KMS-11 (cell line): ENCODE results near the gene LDB1.

ENCODE experiments used
- H2AFZ ChIP-seq: fragments of 200-600 bp; sonication (generic); 2 replicates; pipeline ENCODE4 v1.6.1; 2016; ENCODE audit warnings: antibody characterized with exemption, mixed run types, low read depth
- H3K27ac ChIP-seq: fragments of 200-600 bp; sonication (generic); 2 replicates; pipeline ENCODE4 v1.6.1; 2016; ENCODE audit warnings: mild to moderate bottlenecking, mixed run types
- H3K27me3 ChIP-seq: fragments of 200-600 bp; sonication (generic); 2 replicates; pipeline ENCODE4 v1.6.1; 2017; ENCODE audit warnings: mild to moderate bottlenecking, low read depth, mixed run types, moderate library complexity; ENCODE audit not compliant: insufficient read depth
- H3K36me3 ChIP-seq: fragments of 200-600 bp; sonication (generic); 2 replicates; pipeline ENCODE4 v1.6.1; 2017; ENCODE audit warnings: mild to moderate bottlenecking, mixed run types; ENCODE audit not compliant: insufficient read depth
- H3K4me1 ChIP-seq: fragments of 200-600 bp; sonication (generic); 2 replicates; pipeline ENCODE4 v1.6.1; 2016; ENCODE audit warnings: mild to moderate bottlenecking, low read depth, mixed run types; ENCODE audit not compliant: poor library complexity, severe bottlenecking
- H3K4me2 ChIP-seq: fragments of 200-600 bp; sonication (generic); 2 replicates; pipeline ENCODE4 v1.7.0; 2016; ENCODE audit warnings: mild to moderate bottlenecking, mixed run types
- H3K4me3 ChIP-seq: fragments of 200-600 bp; sonication (generic); IDR thresholded peaks from 2 replicates; pipeline ENCODE4 v1.6.1; 2017; ENCODE audit warnings: low read depth, low read length, mixed read lengths; ENCODE audit not compliant: insufficient read depth
- H3K79me2 ChIP-seq: fragments of 200-600 bp; sonication (generic); 2 replicates; pipeline ENCODE4 v1.6.1; 2016; ENCODE audit warnings: low read depth, mixed run types; ENCODE audit not compliant: insufficient read depth
- H3K9ac ChIP-seq: fragments of 200-600 bp; sonication (generic); 2 replicates; pipeline ENCODE4 v1.6.1; 2016; ENCODE audit warnings: mild to moderate bottlenecking, mixed run types
- H4K20me1 ChIP-seq: fragments of 200-600 bp; sonication (generic); 2 replicates; pipeline ENCODE4 v1.6.1; 2016; ENCODE audit warnings: mild to moderate bottlenecking, mixed run types; ENCODE audit not compliant: insufficient read depth
- TF ChIP-seq, protein P1 (sequence below): fragments of 200-600 bp; sonication (generic); conservative IDR thresholded peaks from 2 replicates; pipeline ENCODE4 v1.6.1; 2017; ENCODE audit warnings: low read depth, mild to moderate bottlenecking, antibody characterized with exemption, low read length, moderate library complexity, mixed read lengths

The LDB1 gene

DNA sequence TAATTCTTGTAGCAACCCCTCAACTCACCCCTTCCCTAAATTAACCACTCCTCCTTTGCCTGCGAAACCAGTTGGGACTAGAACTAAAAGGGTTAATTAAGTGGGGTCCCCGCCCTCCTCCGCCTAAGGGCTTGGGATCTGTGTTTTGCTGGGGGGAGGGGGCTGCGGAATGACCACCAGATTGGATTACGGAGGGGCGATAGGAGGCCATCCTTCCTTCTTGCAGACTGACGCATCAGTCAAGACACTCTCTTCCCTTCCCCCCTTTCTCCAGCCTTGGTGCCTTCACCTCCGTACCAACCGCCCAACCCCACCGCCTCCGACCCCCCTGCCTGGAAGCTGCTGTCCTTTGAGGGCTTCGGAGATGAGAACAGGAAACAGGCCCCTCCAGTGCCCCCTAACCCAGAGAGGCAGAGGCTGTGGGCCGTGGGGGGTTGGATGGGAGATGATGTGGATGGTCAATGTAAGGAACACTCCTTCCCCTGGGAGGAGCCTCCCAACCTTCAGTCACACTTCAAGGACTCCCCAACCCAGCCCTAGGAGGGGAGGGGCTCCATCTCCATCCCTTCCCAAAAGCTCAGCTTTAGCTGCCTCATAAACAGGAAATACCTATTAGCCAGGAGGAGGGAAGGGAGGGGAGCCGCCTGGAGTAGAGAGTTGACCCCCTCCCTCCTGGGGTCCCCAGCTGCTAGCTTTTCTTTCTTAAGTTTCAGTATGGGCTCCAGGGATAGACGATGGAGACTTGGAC, 997 bp upstream of the LDB1 start:
- H3K36me3 ChIP-seq: no peaks in the 10 kb centered on the region
- H3K9ac ChIP-seq: peak overlapping the region; percentile 58; the same call in 1 of the 2 replicates
- TF ChIP-seq, protein P1, sequence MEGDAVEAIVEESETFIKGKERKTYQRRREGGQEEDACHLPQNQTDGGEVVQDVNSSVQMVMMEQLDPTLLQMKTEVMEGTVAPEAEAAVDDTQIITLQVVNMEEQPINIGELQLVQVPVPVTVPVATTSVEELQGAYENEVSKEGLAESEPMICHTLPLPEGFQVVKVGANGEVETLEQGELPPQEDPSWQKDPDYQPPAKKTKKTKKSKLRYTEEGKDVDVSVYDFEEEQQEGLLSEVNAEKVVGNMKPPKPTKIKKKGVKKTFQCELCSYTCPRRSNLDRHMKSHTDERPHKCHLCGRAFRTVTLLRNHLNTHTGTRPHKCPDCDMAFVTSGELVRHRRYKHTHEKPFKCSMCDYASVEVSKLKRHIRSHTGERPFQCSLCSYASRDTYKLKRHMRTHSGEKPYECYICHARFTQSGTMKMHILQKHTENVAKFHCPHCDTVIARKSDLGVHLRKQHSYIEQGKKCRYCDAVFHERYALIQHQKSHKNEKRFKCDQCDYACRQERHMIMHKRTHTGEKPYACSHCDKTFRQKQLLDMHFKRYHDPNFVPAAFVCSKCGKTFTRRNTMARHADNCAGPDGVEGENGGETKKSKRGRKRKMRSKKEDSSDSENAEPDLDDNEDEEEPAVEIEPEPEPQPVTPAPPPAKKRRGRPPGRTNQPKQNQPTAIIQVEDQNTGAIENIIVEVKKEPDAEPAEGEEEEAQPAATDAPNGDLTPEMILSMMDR: no peak
- peak overlapping the region; percentile 77 for H3K4me2 ChIP-seq
- peak overlapping the region; percentile 42; the same call in 1 of the 2 replicates for H3K27ac ChIP-seq
- peaks cover 30% of the 10 kb centered on the region for H3K4me1 ChIP-seq
- no peak overlapping the region for H3K4me3 ChIP-seq
- H2AFZ ChIP-seq: peak overlapping the region; percentile 77
- H4K20me1 ChIP-seq: no peaks in the 10 kb centered on the region
- no peaks in the 10 kb centered on the region for H3K27me3 ChIP-seq
- peaks cover 32% of the 10 kb centered on the region for H3K79me2 ChIP-seq

DNA sequence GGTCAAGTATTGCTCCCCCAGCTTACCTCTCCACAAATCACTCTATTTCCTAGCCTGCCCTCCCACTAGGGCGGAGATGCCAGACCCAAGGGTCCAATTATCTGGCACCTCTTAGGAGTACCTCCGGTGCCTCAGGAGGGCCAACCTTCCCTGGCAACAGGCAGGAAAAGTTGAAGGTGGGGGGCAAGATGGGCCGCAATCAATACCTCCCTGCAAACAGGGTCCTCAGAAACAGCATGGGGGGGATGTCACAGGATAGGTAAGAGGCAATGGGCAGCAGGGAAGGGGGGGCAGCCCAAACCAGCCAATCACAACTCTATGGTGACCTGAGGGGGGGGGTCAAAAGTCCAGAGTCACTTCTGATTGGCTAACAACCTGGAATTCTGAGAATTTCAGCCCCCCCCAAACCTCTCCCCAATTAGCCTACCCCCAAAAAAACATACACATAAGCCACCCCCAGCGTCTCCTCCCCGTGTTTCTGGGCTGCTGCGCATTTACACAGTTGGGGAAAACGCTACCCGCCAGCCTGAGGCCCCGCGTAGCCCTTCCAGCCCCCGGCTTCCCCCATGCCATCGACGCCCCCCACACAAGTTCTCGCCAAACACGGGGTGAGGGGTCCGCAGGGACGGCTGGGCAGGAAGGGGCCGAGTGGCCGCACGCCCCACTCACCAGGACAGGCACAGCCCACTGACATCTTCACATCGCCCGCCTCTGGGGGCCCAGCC, 589 bp downstream of the LDB1 start:
- peaks cover 45% of the 10 kb centered on the region for H3K79me2 ChIP-seq
- H4K20me1 ChIP-seq: no peaks in the 10 kb centered on the region
- TF ChIP-seq, protein P1: no peak
- H3K4me2 ChIP-seq: peak overlapping the region; percentile 79; the same call in 1 of the 2 replicates
- H3K27me3 ChIP-seq: no peaks in the 10 kb centered on the region
- peaks cover 40% of the 10 kb centered on the region for H3K4me1 ChIP-seq
- H3K9ac ChIP-seq: peak overlapping the region; percentile 58
- H3K36me3 ChIP-seq: no peaks in the 10 kb centered on the region
- H3K4me3 ChIP-seq: no peak overlapping the region
- H2AFZ ChIP-seq: no peak overlapping the region; the same call in 1 of the 2 replicates
- peak overlapping the region; percentile 81 for H3K27ac ChIP-seq

DNA sequence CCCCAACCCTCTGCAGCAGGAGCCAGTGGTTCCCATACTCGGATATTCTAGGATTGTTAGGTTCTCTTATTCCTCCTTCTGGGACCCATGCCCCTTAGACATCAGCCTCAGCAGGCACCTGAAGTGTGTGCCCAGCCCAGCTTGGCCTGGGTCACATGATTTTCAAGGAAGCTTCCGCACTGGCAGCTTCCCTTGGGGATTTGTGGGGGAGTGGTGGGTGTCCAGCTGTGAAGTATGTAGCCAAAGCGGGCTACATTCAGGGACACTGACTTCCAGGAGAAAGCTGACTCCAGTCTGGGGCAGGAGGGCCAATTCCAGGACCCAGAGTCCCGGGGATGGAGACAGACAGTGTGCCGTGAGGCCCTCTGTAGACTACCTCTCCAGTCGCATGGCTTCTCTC, 1.3 kb downstream of the LDB1 start:
- Histone ChIP-seq H3K4me1 (peaks cover 40% of the 10 kb centered on the region), H2AFZ (no peak overlapping the region), H4K20me1 (no peaks in the 10 kb centered on the region)

DNA sequence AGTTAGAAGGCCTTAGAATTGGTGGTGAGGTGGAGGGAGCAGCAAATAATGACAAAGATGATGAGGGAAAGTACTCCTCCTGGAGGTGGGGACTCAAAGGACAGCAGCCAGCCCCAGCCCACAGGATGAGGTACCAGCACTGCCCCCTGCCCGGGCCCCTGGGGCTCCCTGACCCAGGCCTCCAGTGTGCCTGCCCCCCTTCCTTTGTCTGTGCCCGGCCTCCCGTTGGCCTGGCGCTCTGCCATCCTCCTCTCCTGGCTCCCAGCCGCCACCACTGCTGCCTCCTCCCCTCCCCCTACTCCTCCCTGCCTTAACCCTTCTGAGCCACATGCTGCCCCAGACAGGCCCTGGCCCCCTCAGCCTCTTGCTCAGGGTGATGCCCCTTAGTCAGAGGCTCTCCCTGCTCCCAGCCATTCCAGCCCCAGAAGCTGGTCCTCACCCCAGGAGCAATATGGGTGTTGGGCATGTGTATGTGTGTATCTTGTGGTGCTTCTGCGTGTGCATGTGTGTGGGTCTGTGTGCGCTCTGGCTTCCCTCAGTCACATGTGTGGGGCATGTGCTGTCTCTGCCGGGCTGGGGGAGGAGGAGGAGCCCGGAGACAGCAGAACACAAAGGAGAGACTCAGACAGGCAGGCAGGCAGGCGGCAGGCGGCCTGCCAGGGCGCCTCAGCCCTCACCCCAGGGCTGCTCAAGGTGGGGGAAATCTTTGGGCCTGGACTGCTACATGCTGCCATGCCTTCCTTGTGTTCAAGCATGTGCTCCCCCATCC, 2.6 kb downstream of the LDB1 start:
- Histone ChIP-seq H3K4me3 (no peak overlapping the region), H3K4me1 (peaks cover 53% of the 10 kb centered on the region), H3K27me3 (no peaks in the 10 kb centered on the region), H3K27ac (peak overlapping the region; percentile 81), H3K36me3 (no peaks in the 10 kb centered on the region), H4K20me1 (no peaks in the 10 kb centered on the region; the same call in 1 of the 2 replicates), H3K4me2 (peak overlapping the region; percentile 79), H2AFZ (peak overlapping the region; percentile 43; the same call in 1 of the 2 replicates), H3K9ac (peak overlapping the region; percentile 58), H3K79me2 (peaks cover 63% of the 10 kb centered on the region)
- TF ChIP-seq, protein P1: peak; percentile 44; the same call in 1 of the 2 replicates

More for the DNA sequence above, 1.3 kb downstream of the LDB1 start:
- peak overlapping the region; percentile 81 for H3K27ac ChIP-seq
- peak overlapping the region; percentile 79 for H3K4me2 ChIP-seq
- TF ChIP-seq, protein P1: no peak
- no peaks in the 10 kb centered on the region for H3K27me3 ChIP-seq
- H3K4me3 ChIP-seq: no peak overlapping the region
- H3K9ac ChIP-seq: peak overlapping the region; percentile 58; the same call in 1 of the 2 replicates
- no peaks in the 10 kb centered on the region for H3K36me3 ChIP-seq
- peaks cover 50% of the 10 kb centered on the region for H3K79me2 ChIP-seq
